ENCODE data around the gene CEACAM6.

CEACAM6 gene

DNA sequence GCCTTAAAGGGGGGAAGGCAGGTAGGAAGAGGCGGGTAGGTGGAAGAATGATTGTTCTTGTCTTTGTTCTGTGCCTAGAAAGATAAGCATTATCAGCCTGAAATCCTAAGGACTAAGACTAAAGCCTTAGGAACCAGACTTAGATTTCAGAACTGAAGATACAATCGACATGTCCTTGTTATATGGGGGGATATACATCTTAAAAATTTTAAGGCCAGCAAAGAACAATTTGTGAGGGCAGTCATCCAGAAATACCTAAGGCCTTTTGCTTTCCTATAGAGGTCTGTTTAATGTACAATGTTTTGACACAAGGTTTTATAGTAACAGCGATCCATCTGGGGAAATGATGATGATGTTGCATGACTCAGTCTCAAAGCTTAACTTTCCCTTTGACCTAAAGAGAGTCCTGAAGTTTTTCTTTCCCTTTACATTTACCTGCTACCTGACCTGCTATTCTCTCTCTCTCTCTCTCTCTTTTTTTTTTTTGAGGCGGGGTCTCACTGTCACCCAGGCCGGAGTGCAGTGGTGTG is 20.2 kb upstream of the CEACAM6 start:
- DNase-seq (ENCODE audit: low read depth): peak; percentile 21

GRCh38 chr19:41739361-41739760 is 16.0 kb upstream of the CEACAM6 start:
- DNase-seq (ENCODE audit: low read depth): peak; percentile 27
- TF ChIP-seq, protein P1, sequence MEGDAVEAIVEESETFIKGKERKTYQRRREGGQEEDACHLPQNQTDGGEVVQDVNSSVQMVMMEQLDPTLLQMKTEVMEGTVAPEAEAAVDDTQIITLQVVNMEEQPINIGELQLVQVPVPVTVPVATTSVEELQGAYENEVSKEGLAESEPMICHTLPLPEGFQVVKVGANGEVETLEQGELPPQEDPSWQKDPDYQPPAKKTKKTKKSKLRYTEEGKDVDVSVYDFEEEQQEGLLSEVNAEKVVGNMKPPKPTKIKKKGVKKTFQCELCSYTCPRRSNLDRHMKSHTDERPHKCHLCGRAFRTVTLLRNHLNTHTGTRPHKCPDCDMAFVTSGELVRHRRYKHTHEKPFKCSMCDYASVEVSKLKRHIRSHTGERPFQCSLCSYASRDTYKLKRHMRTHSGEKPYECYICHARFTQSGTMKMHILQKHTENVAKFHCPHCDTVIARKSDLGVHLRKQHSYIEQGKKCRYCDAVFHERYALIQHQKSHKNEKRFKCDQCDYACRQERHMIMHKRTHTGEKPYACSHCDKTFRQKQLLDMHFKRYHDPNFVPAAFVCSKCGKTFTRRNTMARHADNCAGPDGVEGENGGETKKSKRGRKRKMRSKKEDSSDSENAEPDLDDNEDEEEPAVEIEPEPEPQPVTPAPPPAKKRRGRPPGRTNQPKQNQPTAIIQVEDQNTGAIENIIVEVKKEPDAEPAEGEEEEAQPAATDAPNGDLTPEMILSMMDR (IDR thresholded peaks at IDR 0.05; ENCODE audit: insufficient read depth, low read depth, low read length, missing control alignments): no peak
- H3K4me3 ChIP-seq (ENCODE audit: low read length): no peak overlapping the region

More for the DNA sequence above, 20.2 kb upstream of the CEACAM6 start:
- TF ChIP-seq, protein P1 (IDR thresholded peaks at IDR 0.05; ENCODE audit: insufficient read depth, low read depth, low read length, missing control alignments): no peak
- no peak overlapping the region for H3K4me3 ChIP-seq (ENCODE audit: low read length)

- no peak overlapping the region for H3K4me3 ChIP-seq (ENCODE audit: low read length)
- DNase-seq (ENCODE audit: low read depth): peak; percentile 18
- TF ChIP-seq, protein P1 (IDR thresholded peaks at IDR 0.05; ENCODE audit: insufficient read depth, low read depth, low read length, missing control alignments): no peak
These were observed 14.7 kb upstream of the CEACAM6 start for GRCh38 chr19:41740415-41741243.

DNA sequence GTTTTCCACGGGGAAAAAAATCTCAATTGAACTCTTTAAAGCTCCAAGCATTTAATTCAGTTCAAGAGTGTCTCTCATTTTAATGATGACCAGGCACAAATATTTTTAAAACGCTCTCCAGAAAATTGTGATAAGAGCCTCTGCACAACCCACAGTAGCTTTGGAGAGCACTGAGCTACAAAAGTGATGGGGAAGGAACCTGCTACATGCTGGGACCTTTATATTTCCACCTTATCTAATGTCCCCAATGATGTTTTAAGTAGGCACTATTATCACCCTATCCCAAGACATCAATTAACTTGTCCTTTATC is 14.1 kb upstream of the CEACAM6 start:
- H3K4me3 ChIP-seq (ENCODE audit: low read length): no peak overlapping the region

DNA sequence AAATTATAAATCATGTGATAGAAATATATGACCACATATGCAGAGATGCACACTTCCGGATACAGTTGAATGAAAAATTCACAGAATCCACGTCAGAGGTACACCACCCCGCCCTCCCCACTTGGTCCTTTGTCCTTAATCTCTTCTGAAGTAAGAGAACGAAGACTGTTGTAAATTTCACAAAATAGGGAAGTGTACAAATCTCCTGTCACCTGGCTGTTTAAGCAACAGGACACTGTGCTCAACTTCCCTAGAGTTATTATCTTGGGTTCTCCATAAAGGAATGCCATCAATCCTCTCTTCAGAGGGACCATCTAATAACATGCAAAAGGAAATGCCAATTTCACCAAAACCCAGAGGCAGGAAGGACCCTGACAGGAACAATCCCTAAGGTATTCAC is 10.5 kb upstream of the CEACAM6 start:
- no peak overlapping the region for H3K4me3 ChIP-seq (ENCODE audit: low read length)
- no peak for DNase-seq (ENCODE audit: low read depth)
- TF ChIP-seq, protein P1 (IDR thresholded peaks at IDR 0.05; ENCODE audit: insufficient read depth, low read depth, low read length, missing control alignments): no peak

More for the DNA sequence above, 14.1 kb upstream of the CEACAM6 start:
- no peak for DNase-seq (ENCODE audit: low read depth)
- TF ChIP-seq, protein P1 (IDR thresholded peaks at IDR 0.05; ENCODE audit: insufficient read depth, low read depth, low read length, missing control alignments): no peak

- TF ChIP-seq, protein P1 (IDR thresholded peaks at IDR 0.05; ENCODE audit: insufficient read depth, low read depth, low read length, missing control alignments): no peak
- DNase-seq (ENCODE audit: low read depth): no peak
- no peak overlapping the region for H3K4me3 ChIP-seq (ENCODE audit: low read length)
These were observed 9.6 kb upstream of the CEACAM6 start for GRCh38 chr19:41745756-41746155.
